Coronary artery (tissue), 2 donors: ENCODE measurements around the gene EML4.
"Not testable (repeated sequence)": the region's sequence is repeated elsewhere in the genome, so short reads cannot be mapped to it uniquely, and the experiment has no call there.

Experiments
- DNase-seq: peaks from one replicate; pipeline ENCODE4 v3.0.0-alpha.2; 2017; ENCODE audit warnings: low spot score
- H3K27ac ChIP-seq, 2 donors: fragments of 200-600 bp; sonication (generic); one replicate each; pipeline ENCODE4 v1.5.1; 2016 to 2019
- H3K4me3 ChIP-seq: fragments of 200-600 bp; sonication (generic); 2 replicates; pipeline ENCODE4 v1.5.1; 2016; ENCODE audit warnings: mild to moderate bottlenecking, moderate library complexity
- CTCF ChIP-seq: fragments of 200-600 bp; sonication (generic); IDR thresholded peaks from one replicate; pipeline ENCODE4 v1.5.1; 2019; ENCODE audit warnings: antibody characterized with exemption

EML4 gene

DNA sequence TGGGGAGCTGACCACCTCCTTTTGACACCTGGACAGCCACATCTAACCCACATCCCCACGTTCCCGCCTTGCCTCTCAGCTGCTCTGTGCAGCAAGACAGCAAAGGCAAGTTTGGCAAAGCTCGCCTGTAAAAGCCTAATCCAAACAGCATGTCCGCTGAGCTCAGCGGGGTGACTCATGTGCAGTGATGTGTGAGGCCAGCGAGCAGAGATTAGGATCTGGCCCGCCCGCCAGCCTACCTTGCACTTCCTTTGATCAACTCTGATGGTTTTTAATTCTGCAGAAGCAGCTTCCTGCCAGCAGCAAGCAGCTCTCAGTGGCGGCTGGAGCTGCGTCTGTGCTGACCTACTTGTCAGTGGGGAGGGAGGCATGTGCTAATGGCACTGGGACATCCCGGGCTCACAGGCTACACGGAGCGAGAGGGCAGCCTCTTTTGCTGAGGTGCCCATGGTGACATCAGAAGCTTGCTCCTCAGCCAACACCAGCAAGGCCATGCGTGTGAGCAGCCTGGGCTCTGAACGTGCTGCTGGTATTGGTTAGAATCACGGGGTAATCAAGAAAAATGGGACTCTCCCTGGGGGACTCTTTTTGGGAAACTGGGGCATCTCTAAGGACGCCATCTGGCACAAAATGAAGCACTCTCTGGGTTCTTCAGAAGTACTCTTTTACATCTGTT lies 36.0 kb upstream of the EML4 start:
- Histone ChIP-seq H3K4me3 (peak overlapping the region; percentile 54), H3K27ac (peak overlapping the region; percentile 69 to 88)
- peak; percentile 88 for DNase-seq
- TF ChIP-seq CTCF: no peak

DNA sequence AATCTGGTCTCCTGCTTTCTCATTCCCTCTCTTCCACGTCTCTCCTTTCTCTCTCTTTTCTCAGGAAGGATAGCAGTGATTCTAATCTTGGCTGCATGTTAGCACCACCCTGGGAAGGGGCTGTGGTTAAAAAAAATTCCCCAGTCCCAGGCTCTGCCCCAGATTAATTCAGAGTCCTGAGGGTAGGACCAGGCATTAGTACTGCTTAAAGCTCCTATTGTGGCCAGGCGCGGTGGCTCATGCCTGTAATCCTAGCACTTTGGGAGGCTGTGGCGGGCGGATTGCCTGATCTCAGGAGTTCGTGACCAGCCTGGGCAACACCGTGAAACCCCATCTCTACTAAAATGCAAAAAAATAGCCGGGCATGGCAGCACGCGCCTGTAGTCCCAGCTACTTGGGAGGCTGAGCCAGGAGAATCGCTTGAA lies 35.4 kb upstream of the EML4 start:
- H3K4me3 ChIP-seq: no peak overlapping the region
- no peak for DNase-seq
- TF ChIP-seq CTCF: no peak
- peak overlapping the region; percentile 69 to 88 for H3K27ac ChIP-seq

- H3K27ac ChIP-seq, H3K4me3 ChIP-seq, DNase-seq: not testable (repeated sequence)
Observed at GRCh38 chr2:42134401-42134932, 34.7 kb upstream of the EML4 start.

DNA sequence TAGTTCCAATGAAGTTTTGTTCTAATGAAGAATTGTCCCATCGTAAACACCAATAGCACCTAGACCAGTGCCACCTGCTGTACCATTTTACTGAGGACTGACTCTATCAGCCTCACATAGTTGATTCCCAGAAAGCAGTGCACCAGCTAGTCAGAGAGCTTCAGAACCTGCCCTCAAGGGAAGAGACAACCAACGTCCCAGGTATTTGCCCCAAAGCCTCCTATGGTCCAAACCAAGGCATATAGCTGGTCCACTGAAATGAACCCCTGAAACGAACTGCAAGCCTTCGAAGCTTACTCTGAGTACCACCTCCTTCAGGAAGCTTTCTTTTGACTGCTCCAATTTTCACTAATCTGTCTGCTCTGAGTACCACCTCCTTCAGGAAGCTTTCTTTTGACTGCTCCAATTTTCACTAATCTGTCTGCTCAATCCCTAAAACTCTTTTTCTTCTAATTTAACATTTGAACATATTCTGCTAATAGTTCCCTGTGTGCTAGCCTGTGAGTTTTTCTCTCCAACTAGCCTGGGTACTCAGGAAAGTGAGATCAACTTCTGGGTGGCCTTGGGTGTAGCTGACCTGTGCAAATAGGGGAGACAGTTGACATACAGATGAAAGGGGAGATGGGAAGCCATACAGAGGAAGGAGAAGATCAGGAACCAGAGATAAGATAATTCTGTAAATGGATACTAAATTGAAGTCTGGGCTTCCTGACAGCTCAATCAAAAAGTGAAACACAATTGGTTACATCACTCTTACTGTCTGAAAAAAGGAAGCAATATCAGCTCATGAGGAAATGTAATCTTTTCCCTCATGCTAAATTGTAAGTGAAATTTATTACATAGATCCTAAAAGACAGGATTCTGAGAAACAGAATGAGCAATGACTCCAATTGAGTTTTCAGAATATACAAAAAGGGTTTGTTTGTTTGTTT lies 33.5 kb upstream of the EML4 start:
- no peak for DNase-seq
- TF ChIP-seq CTCF: no peak
- Histone ChIP-seq H3K4me3 (no peak overlapping the region), H3K27ac (peak overlapping the region in 1 of 2 donors; percentile 17)

GRCh38 chr2:42136782-42137124 lies 32.4 kb upstream of the EML4 start:
- no peak for DNase-seq
- Histone ChIP-seq H3K27ac (no peak overlapping the region), H3K4me3 (no peak overlapping the region)
- TF ChIP-seq CTCF: no peak

- no peak overlapping the region for H3K4me3 ChIP-seq
- no peak for TF ChIP-seq CTCF
- H3K27ac ChIP-seq: peak overlapping the region in 1 of 2 donors; percentile 32
- DNase-seq: no peak
Observed at GRCh38 chr2:42137125-42137841, 31.9 kb upstream of the EML4 start.
